ENCODE results near the gene HTR3A.

The HTR3A gene

DNA sequence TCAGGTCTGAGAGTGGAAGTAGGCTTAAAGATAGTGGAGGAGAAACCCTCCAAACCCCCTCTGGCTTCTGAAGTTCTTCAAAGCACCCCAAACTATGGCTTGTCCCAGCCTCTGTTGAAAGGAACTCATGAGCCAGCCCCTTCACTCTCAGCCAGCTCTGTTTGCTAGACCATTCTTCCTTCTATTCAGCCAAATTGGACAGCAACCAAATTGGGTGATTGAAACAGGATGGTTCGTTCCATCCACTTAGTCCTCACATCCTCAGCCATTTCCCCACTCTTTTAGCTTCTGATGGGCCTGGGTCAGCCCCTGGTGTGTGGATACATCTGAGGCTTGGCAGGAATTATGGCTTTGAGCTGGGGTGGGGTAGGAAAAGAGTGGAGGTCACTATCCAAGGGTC is 4.5 kb downstream of the HTR3A start:
- TF ChIP-seq, protein P1, sequence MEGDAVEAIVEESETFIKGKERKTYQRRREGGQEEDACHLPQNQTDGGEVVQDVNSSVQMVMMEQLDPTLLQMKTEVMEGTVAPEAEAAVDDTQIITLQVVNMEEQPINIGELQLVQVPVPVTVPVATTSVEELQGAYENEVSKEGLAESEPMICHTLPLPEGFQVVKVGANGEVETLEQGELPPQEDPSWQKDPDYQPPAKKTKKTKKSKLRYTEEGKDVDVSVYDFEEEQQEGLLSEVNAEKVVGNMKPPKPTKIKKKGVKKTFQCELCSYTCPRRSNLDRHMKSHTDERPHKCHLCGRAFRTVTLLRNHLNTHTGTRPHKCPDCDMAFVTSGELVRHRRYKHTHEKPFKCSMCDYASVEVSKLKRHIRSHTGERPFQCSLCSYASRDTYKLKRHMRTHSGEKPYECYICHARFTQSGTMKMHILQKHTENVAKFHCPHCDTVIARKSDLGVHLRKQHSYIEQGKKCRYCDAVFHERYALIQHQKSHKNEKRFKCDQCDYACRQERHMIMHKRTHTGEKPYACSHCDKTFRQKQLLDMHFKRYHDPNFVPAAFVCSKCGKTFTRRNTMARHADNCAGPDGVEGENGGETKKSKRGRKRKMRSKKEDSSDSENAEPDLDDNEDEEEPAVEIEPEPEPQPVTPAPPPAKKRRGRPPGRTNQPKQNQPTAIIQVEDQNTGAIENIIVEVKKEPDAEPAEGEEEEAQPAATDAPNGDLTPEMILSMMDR (IDR thresholded peaks at IDR 0.05; ENCODE audit: low read length, missing control alignments), result no peak
- no peak overlapping the region for H3K4me3 ChIP-seq (replicated peaks; ENCODE audit: low read depth, low read length)
- DNase-seq (ENCODE audit: low read depth), result no peak

DNA sequence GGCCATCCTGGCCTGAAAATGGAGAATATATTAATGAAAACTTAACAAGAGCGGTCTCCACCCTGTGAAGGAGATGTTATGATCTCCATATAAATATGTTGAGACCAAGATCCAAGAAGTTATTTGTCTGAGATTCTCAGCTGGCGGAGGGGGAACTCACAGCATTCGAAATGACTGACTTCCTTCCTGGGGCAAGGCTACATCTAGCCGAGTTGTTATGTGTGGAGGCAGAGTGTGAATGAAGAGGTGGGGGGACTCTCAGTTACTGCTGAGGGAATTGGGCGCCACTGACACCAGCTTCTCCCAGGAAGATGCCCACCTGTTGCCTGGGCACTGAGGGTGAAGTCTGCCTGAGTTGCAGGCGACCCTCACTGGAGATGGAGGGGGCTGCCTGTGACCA is 5.9 kb downstream of the HTR3A start:
- TF ChIP-seq, protein P1 (IDR thresholded peaks at IDR 0.05; ENCODE audit: low read length, missing control alignments), result no peak
- no peak for DNase-seq (ENCODE audit: low read depth)

DNA sequence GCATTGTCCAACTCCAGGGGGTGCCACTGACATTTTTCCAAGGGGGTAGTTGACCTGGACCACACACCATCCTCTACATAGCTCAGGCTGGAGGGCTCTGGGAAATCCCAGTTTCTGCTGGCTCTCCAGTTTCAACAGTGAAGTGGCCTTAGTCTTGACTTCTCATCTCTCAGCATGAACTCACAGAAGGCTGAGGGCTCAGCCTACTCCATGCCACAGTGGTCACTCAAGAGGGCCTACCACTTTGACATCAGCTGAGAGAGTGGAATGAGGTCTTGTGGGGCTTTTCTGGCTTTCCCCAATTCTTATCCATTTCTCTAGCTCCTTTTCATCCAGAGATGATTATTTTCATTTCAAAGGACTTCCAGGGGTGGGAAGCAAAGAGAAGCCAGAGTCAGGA is 7.4 kb downstream of the HTR3A start:
- no peak for DNase-seq (ENCODE audit: low read depth)
- TF ChIP-seq, protein P1 (IDR thresholded peaks at IDR 0.05; ENCODE audit: low read length, missing control alignments), result no peak
- no peak overlapping the region for H3K4me3 ChIP-seq (replicated peaks; ENCODE audit: low read depth, low read length)

More for the DNA sequence above, 5.9 kb downstream of the HTR3A start:
- no peak overlapping the region for H3K4me3 ChIP-seq (replicated peaks; ENCODE audit: low read depth, low read length)

DNA sequence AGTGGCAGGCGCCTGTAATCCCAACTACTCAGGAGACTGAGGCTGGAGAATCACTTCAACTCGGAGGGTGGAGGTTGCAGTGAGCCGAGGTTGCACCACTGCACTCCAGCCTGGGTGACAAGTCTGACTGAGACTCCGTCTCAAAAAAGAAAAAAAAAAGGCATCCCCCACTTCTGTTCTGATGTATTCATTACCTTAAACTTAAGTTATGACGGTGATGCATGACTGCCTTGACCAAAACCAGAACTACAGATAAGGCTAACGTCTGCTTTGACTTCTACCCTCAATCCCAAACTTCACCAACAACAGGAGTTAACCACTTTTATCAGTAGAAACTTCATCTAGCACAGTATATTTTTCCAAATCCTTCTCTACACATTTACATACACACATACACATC is 9.9 kb downstream of the HTR3A start:
- no peak overlapping the region for H3K4me3 ChIP-seq (replicated peaks; ENCODE audit: low read depth, low read length)
- TF ChIP-seq, protein P1 (IDR thresholded peaks at IDR 0.05; ENCODE audit: low read length, missing control alignments), result no peak
- DNase-seq (ENCODE audit: low read depth), result no peak

DNA sequence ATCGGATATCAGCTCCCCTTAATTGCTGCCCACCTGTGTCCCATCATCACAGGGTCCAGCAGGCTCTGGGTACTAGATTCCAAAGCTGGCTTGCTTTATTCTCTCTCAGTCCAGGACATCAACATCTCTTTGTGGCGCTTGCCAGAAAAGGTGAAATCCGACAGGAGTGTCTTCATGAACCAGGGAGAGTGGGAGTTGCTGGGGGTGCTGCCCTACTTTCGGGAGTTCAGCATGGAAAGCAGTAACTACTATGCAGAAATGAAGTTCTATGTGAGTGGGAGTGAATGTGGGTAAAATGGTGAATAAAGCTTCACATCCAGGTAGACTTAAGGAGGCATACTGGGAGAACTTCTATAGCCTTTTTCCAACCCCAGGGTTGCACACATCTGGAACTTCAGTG is 11.0 kb downstream of the HTR3A start:
- TF ChIP-seq, protein P1 (IDR thresholded peaks at IDR 0.05; ENCODE audit: low read length, missing control alignments), result no peak
- no peak overlapping the region for H3K4me3 ChIP-seq (replicated peaks; ENCODE audit: low read depth, low read length)
- DNase-seq (ENCODE audit: low read depth), result no peak

DNA sequence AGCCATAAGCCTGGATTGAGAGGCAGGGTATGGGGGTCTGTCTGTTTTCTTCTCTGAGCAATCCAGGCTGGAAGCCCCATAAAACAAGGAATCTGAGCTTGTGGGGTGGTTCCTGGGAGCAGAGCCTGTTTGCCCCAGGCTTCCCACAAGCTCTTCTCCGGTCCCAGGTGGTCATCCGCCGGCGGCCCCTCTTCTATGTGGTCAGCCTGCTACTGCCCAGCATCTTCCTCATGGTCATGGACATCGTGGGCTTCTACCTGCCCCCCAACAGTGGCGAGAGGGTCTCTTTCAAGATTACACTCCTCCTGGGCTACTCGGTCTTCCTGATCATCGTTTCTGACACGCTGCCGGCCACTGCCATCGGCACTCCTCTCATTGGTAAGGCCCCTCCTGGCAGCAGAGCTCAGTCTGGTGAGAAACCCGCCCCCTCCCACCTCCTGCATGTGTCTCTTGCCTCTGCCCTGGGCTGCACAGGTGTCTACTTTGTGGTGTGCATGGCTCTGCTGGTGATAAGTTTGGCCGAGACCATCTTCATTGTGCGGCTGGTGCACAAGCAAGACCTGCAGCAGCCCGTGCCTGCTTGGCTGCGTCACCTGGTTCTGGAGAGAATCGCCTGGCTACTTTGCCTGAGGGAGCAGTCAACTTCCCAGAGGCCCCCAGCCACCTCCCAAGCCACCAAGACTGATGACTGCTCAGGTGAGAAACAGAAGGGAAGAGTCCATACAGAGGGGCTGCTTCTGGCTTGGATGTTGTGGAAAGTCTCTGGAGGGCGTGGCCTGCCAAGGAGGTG is 11.6 kb downstream of the HTR3A start:
- DNase-seq (ENCODE audit: low read depth), result no peak
- no peak overlapping the region for H3K4me3 ChIP-seq (replicated peaks; ENCODE audit: low read depth, low read length)
- TF ChIP-seq, protein P1 (IDR thresholded peaks at IDR 0.05; ENCODE audit: low read length, missing control alignments), result no peak

DNA sequence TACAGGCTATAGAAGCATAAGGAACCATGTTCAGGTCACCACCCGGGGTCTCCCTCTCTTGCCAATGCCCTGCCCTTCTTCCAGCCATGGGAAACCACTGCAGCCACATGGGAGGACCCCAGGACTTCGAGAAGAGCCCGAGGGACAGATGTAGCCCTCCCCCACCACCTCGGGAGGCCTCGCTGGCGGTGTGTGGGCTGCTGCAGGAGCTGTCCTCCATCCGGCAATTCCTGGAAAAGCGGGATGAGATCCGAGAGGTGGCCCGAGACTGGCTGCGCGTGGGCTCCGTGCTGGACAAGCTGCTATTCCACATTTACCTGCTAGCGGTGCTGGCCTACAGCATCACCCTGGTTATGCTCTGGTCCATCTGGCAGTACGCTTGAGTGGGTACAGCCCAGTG is 14.5 kb downstream of the HTR3A start:
- TF ChIP-seq, protein P1 (IDR thresholded peaks at IDR 0.05; ENCODE audit: low read length, missing control alignments), result no peak
- no peak overlapping the region for H3K4me3 ChIP-seq (replicated peaks; ENCODE audit: low read depth, low read length)
- no peak for DNase-seq (ENCODE audit: low read depth)

Measured in fibroblast of pulmonary artery (primary cell).